SK-N-SH (cell line): ENCODE measurements around the gene TMIGD3. TPM values are rescaled to one million over a fixed set of nuclear protein-coding genes. Genes with fewer than 3 reads are reported as not detected.

Experiments
- CTCF ChIA-PET: fragments of 300-600, 350-600 bp; formaldehyde crosslinking; extraction: SDS; loops from one replicate; lab custom pipeline; 2021; lab: Yijun Ruan, JAX
- POLR2A ChIA-PET: fragments of 350-600 bp; sonication (Branson Sonifier 250); formaldehyde crosslinking; extraction: SDS; loops from one replicate; lab custom pipeline; 2020; ENCODE audit warnings: antibody characterized with exemption, inconsistent platforms; lab: Yijun Ruan, JAX
- DNase-seq: peaks from one replicate; pipeline ENCODE4 v3.0.0; 2012
- H2AFZ ChIP-seq: fragments of 200-600 bp; sonication (generic); 2 replicates; pipeline ENCODE4 v1.8.1; 2016; ENCODE audit warnings: antibody characterized with exemption, mild to moderate bottlenecking, low read depth
- H3F3A ChIP-seq: fragments of 200-600 bp; sonication (generic); replicated peaks from 2 replicates; pipeline ENCODE3; 2016; ENCODE audit warnings: antibody characterized with exemption, mild to moderate bottlenecking; ENCODE audit not compliant: insufficient read depth
- H3K27ac ChIP-seq, 2 experiments: fragments of 200-500 bp in 1 of 2; fragments of 200-600 bp in 1 of 2; sonication (Bioruptor generic) in 1 of 2; sonication (generic), shearing (Covaris generic) in 1 of 2; 2 replicates each; pipeline versions ENCODE4 v1.5.1 to v1.6.1; 2014 to 2016; ENCODE audit warnings: low read depth in 2 of 2, inconsistent platforms in 1 of 2, low read length in 1 of 2, mild to moderate bottlenecking in 1 of 2, mixed read lengths in 1 of 2
- H3K27me3 ChIP-seq: fragments of 200-600 bp; sonication (generic), shearing (Covaris generic); 2 replicates; pipeline ENCODE4 v1.6.1; 2016; ENCODE audit warnings: mixed run types; ENCODE audit not compliant: insufficient read depth
- H3K36me3 ChIP-seq, 2 experiments: fragments of 200-500 bp in 1 of 2; fragments of 200-600 bp in 1 of 2; sonication (Bioruptor generic) in 1 of 2; sonication (generic) in 1 of 2; replicated peaks in 1 of 2; 2 replicates each; pipeline versions ENCODE3 to v1.5.1; 2014 to 2016; ENCODE audit warnings: low read length in 1 of 2, mild to moderate bottlenecking in 1 of 2; ENCODE audit not compliant: insufficient read depth in 2 of 2, control insufficient read depth in 1 of 2
- H3K4me1 ChIP-seq, 2 experiments: fragments of 200-500 bp in 1 of 2; fragments of 200-600 bp in 1 of 2; sonication (Bioruptor generic) in 1 of 2; sonication (generic), shearing (Covaris generic) in 1 of 2; 2 replicates each; pipeline versions ENCODE4 v1.5.1 to v1.6.1; 2014 to 2016; ENCODE audit warnings: low read depth in 1 of 2, low read length in 1 of 2, mixed run types in 1 of 2; ENCODE audit not compliant: insufficient read depth in 2 of 2, control insufficient read depth in 1 of 2
- H3K4me2 ChIP-seq: fragments of 200-600 bp; sonication (generic), shearing (Covaris generic); 2 replicates; pipeline ENCODE4 v1.6.1; 2017; ENCODE audit warnings: mixed run types
- H3K4me3 ChIP-seq, 2 experiments: fragments of 200-500 bp in 1 of 2; fragments of 200-600 bp in 1 of 2; sonication (Bioruptor generic) in 1 of 2; sonication (generic), shearing (Covaris generic) in 1 of 2; 2 replicates each; pipeline versions ENCODE4 v1.5.1 to v1.8.1; 2014 to 2016; ENCODE audit warnings: low read depth in 2 of 2, inconsistent platforms in 1 of 2, low read length in 1 of 2, mild to moderate bottlenecking in 1 of 2, mixed read lengths in 1 of 2, moderate library complexity in 1 of 2
- H3K79me2 ChIP-seq: fragments of 200-600 bp; sonication (generic); 2 replicates; pipeline ENCODE4 v1.8.1; 2017; ENCODE audit warnings: mild to moderate bottlenecking; ENCODE audit not compliant: insufficient read depth
- H3K9ac ChIP-seq: fragments of 200-600 bp; sonication (generic); 2 replicates; pipeline ENCODE4 v1.6.1; 2017; ENCODE audit warnings: mixed run types
- H3K9me2 ChIP-seq: fragments of 200-600 bp; sonication (generic); 2 replicates; pipeline ENCODE4 v1.6.1; 2017; ENCODE audit warnings: mixed run types
- H3K9me3 ChIP-seq: fragments of 200-600 bp; sonication (generic); 2 replicates; pipeline ENCODE4 v1.6.1; 2017; ENCODE audit warnings: mixed run types, mild to moderate bottlenecking, moderate library complexity
- H4K20me1 ChIP-seq: fragments of 200-600 bp; sonication (generic); 2 replicates; pipeline ENCODE4 v1.6.1; 2017; ENCODE audit warnings: mild to moderate bottlenecking, mixed run types; ENCODE audit not compliant: insufficient read depth
- ELF1 ChIP-seq: IDR thresholded peaks from 2 replicates; pipeline ENCODE4 v1.4.0; 2012
- EP300 ChIP-seq, 2 experiments: IDR thresholded peaks; 2 replicates each; pipeline versions ENCODE4 v1.4.0 to v1.6.1; 2012; ENCODE audit warnings: borderline replicate concordance in 1 of 2, low read depth in 1 of 2, low read length in 1 of 2
- FOXJ3 ChIP-seq: sonication (generic); formaldehyde crosslinking; IDR thresholded peaks from 2 replicates; pipeline ENCODE4 v1.5.1; 2020; ENCODE audit warnings: mild to moderate bottlenecking, missing genetic modification reagents
- GABPA ChIP-seq: IDR thresholded peaks from 2 replicates; pipeline ENCODE4 v1.4.0; 2012; ENCODE audit warnings: low read depth, mild to moderate bottlenecking
- JUND ChIP-seq: IDR thresholded peaks from 2 replicates; pipeline ENCODE4 v1.4.0; 2012
- MXI1 ChIP-seq: IDR thresholded peaks from 2 replicates; pipeline ENCODE4 v1.6.1; 2012; ENCODE audit warnings: mild to moderate bottlenecking, low read depth, low read length, improper control_type of control experiment
- NFIC ChIP-seq: IDR thresholded peaks from 2 replicates; pipeline ENCODE4 v1.4.0; 2012; ENCODE audit warnings: borderline replicate concordance
- PBX3 ChIP-seq: IDR thresholded peaks from 2 replicates; pipeline ENCODE4; 2012
- SMC3 ChIP-seq: IDR thresholded peaks from 2 replicates; pipeline ENCODE4 v1.6.1; 2012; ENCODE audit warnings: low read depth, low read length, improper control_type of control experiment
- TAF1 ChIP-seq: IDR thresholded peaks from 2 replicates; pipeline ENCODE4 v1.6.1; 2012; ENCODE audit warnings: low read depth, mild to moderate bottlenecking, low read length, moderate library complexity, borderline replicate concordance
- TCF12 ChIP-seq: IDR thresholded peaks from 2 replicates; pipeline ENCODE4 v1.4.0; 2012
- TEAD4 ChIP-seq: IDR thresholded peaks from 2 replicates; pipeline ENCODE4 v1.4.0; 2012; ENCODE audit warnings: mild to moderate bottlenecking, borderline replicate concordance; ENCODE audit not compliant: insufficient read depth
- ZBTB33 ChIP-seq: IDR thresholded peaks from 2 replicates; pipeline ENCODE4 v1.4.0; 2012; ENCODE audit warnings: low read depth, borderline replicate concordance
- WGBS: methylation state at CpG from one replicate; pipeline ENCODE4 v1.1.6; 2017; ENCODE audit warnings: low lambda C conversion rate; 5-methylcytosine and 5-hydroxymethylcytosine counted together
- polyA plus RNA-seq, 3 experiments: library from polyadenylated mRNA; depleted of rRNA; stranded (reverse); fragments of >200 nt; gene quantifications; 2 replicates each; pipeline ENCODE4 v1.2.3, GENCODE V29; 2012
- TF ChIP-seq, protein P1 (sequence below): IDR thresholded peaks from 2 replicates; pipeline ENCODE4 v1.4.0; 2012; ENCODE audit warnings: low read depth, borderline replicate concordance
- TF ChIP-seq, protein P2 (sequence below): IDR thresholded peaks from 2 replicates; pipeline ENCODE4 v1.4.0; 2012; ENCODE audit warnings: low read depth

The TMIGD3 gene
- polyA plus RNA-seq, 1 of the 3 experiments (the other 2 are of a cell fraction): not detected

DNA sequence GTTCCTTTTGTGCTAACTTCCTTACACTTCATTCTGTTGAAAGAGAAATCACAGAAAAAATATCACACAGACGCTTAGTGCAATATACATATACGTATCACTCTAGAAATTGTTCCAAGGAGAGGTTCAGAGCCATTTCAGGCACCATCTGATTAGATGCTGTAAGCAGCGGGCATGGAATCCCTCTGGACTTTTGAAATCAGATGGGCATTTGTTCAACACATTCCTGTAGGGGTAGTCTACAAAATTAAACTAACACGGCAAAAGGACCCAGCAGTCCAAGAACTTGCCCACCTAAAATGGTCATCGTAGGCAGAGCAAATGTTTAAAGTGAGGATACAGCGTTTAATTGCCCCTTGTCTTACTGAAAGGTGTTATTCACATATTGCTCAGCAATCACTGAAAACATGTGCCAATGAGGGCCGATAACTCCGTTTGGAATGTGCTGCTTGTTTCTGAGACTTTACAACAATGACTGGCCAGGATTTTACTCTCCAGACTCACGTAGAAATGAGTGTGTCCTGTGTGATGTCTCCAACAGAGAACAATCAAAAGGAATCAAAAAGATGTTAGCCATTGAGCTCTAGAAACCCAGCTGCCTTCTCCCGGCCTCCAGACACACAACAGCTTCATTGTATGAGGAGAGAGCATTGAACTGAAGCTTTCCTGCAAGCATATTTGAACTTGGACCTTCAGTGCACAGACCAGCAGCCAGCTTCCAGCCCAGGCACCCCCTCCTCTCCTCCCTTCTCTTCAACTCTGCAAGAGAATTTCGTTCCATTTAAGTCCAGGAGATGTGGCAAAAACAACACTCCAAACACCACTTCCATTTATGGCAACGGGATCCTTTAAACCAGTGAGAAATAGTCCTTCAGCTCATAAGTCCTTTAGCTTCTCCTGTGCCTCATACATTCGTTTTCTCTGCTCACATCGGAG is 32.1 kb upstream of the TMIGD3 start:
- Histone ChIP-seq H3F3A (no peaks in the 10 kb centered on the region), H4K20me1 (no peaks in the 10 kb centered on the region), H3K79me2 (no peaks in the 10 kb centered on the region), H3K27me3 (no peaks in the 10 kb centered on the region), H3K9ac (no peak overlapping the region), H3K27ac (peak overlapping the region in 1 of 2 experiments; percentile 3; a peak in 1 of 4 replicates), H3K4me3 (no peak overlapping the region), H3K4me2 (peak overlapping the region; percentile 12; the same call in 1 of the 2 replicates), H3K9me2 (no peaks in the 10 kb centered on the region), H3K4me1 (peaks cover 0 to 9% of the 10 kb centered on the region in 2 experiments; a peak in 2 of 4 replicates), H2AFZ (peak overlapping the region; percentile 54; the same call in 1 of the 2 replicates), H3K9me3 (no peaks in the 10 kb centered on the region), H3K36me3 (no peaks in the 10 kb centered on the region)
- peak; percentile 33; the same call in 1 of the 2 replicates for TF ChIP-seq TEAD4
- TF ChIP-seq PBX3: peak; percentile 15
- TF ChIP-seq ELF1: no peak
- no peak for TF ChIP-seq TAF1
- TF ChIP-seq, protein P1, sequence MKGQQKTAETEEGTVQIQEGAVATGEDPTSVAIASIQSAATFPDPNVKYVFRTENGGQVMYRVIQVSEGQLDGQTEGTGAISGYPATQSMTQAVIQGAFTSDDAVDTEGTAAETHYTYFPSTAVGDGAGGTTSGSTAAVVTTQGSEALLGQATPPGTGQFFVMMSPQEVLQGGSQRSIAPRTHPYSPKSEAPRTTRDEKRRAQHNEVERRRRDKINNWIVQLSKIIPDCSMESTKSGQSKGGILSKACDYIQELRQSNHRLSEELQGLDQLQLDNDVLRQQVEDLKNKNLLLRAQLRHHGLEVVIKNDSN: no peak
- TF ChIP-seq ZBTB33: no peak
- TF ChIP-seq TCF12: peak; percentile 50
- TF ChIP-seq GABPA: no peak
- TF ChIP-seq FOXJ3: no peak
- TF ChIP-seq MXI1: no peak
- peak; percentile 50 for TF ChIP-seq JUND
- TF ChIP-seq, protein P2, sequence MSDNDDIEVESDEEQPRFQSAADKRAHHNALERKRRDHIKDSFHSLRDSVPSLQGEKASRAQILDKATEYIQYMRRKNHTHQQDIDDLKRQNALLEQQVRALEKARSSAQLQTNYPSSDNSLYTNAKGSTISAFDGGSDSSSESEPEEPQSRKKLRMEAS: no peak; the same call in 1 of the 2 replicates
- no peak for TF ChIP-seq SMC3
- TF ChIP-seq EP300 (IDR thresholded peaks at IDR 0.05; ENCODE audit: borderline replicate concordance in 1 of 2, low read depth in 1 of 2, low read length in 1 of 2): 0 out of 4 replicates have a peak, but pooled peaks of 1 of the 2 experiments have one; percentile 26
- TF ChIP-seq NFIC: peak; percentile 82
- WGBS: 47% methylated on average over 14 of the region's 14 CpGs
- CTCF ChIA-PET: interaction anchor here (0.8 to 2.3 kb wide), 2 partner anchors 25 to 27 kb away, joined by 3 to 8 read pairs; no protein-coding TSS in a partner anchor
- no peak for DNase-seq
- POLR2A ChIA-PET: no interaction called here
